ENCODE data around the gene GAREM2.

DNA sequence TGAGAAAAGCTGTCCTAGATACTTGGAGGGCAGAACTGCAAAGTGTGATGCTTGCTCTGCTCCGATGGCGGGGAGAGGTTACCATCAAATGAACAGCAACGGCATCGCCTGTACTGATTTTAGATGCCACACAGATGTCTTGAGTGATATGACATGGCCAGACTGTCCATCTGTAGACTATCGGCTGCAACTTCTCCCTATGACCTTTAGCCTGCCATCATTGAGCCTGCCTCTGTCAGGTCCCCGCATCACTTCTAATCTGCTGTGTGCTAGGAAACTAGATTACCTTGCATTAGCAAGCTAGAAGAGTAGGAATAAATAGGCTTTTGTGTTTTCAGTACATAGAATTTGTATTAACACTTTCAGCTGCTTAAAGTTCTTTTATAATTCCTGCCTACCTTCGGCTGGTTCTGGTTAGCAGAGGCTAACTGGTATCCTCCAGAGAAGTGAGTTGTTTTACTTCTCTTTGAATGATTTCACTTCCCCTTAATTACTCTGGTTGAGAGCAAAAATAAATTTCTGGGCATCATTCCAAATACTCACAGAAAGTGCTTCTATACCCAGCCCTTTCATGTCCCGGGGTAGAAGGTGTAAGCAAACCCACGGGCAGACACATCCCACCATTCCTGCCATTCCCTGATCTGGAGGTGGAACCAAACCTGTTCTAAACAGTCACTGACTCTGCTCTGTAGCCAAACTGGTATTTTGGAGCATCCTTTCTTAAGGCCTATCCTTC, 24.0 kb downstream of the GAREM2 start:
- TF ChIP-seq, protein P1, sequence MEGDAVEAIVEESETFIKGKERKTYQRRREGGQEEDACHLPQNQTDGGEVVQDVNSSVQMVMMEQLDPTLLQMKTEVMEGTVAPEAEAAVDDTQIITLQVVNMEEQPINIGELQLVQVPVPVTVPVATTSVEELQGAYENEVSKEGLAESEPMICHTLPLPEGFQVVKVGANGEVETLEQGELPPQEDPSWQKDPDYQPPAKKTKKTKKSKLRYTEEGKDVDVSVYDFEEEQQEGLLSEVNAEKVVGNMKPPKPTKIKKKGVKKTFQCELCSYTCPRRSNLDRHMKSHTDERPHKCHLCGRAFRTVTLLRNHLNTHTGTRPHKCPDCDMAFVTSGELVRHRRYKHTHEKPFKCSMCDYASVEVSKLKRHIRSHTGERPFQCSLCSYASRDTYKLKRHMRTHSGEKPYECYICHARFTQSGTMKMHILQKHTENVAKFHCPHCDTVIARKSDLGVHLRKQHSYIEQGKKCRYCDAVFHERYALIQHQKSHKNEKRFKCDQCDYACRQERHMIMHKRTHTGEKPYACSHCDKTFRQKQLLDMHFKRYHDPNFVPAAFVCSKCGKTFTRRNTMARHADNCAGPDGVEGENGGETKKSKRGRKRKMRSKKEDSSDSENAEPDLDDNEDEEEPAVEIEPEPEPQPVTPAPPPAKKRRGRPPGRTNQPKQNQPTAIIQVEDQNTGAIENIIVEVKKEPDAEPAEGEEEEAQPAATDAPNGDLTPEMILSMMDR (IDR thresholded peaks at IDR 0.05) = no peak
- TF ChIP-seq POLR2A (IDR thresholded peaks at IDR 0.05) = no peak
- TF ChIP-seq POLR2AphosphoS5 (IDR thresholded peaks at IDR 0.05; ENCODE audit: insufficient read depth in 1 of 2, low read depth in 1 of 2) = no peak
